Stimulated activated CD4-positive, alpha-beta T cell treated with anti-CD3 and anti-CD28 coated beads, Interleukin-15, amount 100 ng/mL, for 1 hour (primary cell): ENCODE measurements around the gene ZNF519.
"Not testable (repeated sequence)": the region's sequence is repeated elsewhere in the genome, so short reads cannot be mapped to it uniquely, and the experiment has no call there.

Source experiments
- DNase-seq, 2 donors: peaks; one replicate each; pipeline ENCODE4 v3.0.0-alpha.2; 2020; ENCODE audit warnings: low read depth in 1 of 2, low spot score in 1 of 2

ZNF519 gene

DNA sequence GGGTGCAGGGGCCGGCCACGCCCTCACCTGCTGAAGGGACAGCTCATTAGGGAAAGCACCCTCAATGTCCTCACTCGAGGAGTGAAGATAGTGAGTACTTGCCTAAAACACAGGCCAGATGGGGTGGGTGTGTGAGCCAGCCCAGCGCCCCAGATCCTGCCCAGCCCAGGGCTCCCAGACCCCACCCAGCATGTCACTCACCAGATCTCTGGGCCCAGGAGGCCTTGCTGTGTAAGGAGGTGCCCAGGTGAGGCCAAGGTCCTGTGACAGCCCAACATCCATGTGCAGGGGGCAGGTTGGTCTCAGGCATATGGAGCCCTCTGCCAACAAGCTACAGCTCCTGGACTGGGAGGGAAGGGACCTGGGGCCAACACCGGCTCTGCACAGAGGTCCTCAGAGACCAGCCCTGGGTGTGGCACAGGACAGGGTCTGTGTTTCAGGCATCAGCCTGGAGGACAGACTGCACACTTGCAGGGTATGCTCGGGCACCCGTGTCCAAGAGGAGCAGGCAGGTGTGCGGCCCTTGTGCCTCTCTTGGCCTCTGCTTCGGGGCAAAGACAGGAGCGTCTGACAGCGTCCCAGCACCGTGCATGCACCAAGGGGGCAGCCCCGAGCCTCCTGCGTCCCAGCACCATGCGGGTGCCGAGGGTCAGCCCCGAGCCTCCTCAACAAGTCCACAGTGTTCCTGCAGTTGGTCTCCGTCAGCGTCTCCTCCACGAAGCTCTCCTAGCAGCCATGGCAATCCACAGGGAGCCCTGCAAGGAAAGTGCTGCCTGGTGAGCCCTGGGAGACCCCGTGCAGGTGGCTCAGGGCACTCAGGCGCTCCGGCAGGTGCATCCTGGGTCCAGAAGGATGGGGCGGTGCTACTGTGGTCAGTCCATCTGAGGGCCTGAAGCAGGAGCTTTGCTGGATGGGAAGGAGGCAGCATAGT lies 16.0 kb upstream of the ZNF519 start:
- DNase-seq: not testable (repeated sequence)

DNA sequence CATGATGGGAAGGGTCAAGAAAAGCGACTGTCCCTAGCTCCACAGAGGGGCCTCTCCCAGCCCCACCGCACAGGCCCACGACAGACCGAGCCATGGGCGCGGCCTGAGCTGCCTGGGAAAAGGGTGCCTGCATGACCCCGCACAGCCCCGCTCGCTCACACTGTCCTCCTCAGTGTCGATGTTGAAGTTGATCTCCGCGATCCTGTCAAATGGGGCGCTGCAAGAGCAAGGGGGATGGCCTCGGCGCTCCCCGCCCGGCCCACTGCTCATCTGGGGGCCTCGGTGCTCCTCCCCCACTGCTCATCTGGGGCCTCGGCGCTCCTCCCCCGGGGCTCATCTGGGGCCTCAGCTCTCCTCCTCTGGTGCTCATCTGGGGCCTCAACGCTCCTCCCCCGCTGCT lies 14.5 kb upstream of the ZNF519 start:
- DNase-seq: not testable (repeated sequence)

DNA sequence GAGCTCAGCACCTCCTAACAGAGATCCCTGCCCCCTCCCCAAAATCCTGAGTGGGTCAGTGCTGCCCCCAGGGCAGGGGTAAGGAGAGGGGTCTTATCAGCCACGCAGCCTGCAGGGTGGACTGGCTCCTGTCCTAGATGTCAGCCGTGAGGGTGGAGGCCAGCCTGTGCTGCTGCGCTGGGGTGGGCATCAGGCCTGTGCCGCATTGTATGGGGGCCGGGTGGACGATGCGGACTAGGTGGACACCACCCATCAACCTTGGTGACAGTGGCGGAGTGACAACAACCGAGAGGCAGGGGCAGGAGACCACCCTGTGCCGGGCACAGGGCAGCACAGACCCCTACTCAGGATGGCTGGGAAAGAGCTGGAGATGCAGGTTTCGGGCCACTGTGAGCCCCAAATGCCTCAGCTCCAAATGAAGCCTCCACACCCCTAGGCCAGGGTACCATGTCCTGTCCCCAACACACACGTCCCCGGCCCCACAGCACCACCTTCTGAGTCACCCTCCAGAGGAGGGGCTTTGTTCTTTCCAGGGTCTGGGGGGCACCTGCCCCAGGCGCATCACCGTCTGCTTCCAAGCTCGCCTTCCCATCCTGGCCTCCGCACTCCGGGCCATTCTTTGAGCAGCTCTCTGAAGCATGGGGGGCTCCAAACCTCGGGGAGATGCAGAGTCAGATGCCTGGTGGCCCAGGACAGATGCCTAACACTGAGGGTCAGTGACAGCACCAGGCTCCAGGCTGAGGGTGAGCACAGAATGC lies 13.5 kb upstream of the ZNF519 start:
- not testable (repeated sequence) for DNase-seq

DNA sequence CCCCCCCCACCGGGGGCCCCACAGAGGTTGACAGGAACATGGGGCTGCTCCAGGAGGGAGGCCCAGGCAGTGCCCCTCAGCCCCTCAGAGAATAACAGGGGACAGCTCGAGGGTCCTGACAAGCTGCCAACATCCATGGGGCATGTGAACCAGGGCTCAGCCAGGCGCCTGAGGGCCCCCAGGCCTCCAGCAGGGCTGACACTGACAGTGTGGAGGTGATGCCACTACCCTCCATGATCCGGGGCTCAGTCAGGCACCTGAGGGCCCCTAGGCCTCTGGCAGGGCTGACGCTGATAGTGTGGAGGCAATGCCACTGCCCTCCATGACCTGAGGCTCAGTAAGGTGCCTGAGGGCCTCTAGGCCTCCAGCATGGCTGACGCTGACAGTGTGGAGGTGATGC lies 12.8 kb upstream of the ZNF519 start:
- not testable (repeated sequence) for DNase-seq

DNA sequence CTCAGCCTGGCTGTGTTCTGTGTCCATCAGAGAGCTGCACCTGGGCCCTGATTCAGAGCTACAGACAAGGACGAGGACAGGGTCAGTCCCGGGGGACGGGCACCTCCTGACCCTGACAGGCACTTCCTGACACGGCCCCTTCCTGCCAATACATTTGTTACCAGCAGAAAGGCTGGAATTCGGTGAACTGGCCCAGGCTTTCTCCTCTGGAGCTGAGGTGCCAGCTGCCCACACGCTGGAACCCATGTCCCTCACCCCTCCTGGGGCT lies 12.3 kb upstream of the ZNF519 start:
- no peak for DNase-seq

DNA sequence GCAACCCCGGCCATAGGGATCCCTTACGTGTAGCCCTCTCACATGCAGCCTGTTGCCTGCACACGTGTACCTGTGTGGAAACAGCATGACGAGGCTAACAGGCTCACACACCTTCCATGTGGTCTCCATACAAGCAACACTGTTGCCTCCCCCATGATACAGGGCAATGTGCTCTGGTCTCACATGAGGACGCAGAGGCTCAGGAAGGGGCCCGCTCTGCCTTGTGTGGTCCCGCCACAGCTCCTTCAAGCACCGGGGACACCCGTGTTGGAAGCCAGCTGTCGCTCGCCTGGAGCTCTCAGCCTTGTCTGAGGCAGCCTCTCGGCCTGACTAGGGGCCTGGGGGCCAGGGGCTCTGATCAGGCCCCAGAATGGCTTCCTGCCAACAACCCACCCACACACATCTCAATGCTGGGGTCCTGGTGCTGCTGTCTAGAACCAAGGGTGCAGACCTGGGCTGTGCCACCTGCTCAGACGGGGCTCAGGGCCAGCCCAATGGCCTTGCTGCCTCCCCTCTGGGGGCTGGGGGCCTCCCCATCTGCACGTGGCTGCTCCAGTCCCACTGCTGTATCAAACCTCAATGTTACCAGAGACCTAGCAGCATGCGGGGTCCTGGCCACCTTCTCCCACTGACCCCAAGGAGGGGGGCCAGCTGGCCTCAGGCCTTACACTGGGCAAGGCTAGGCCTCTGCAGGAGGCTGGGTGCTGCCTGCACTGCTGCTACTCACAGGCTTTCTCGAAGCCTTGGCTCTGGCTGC lies 11.8 kb upstream of the ZNF519 start:
- not testable (repeated sequence) for DNase-seq

DNA sequence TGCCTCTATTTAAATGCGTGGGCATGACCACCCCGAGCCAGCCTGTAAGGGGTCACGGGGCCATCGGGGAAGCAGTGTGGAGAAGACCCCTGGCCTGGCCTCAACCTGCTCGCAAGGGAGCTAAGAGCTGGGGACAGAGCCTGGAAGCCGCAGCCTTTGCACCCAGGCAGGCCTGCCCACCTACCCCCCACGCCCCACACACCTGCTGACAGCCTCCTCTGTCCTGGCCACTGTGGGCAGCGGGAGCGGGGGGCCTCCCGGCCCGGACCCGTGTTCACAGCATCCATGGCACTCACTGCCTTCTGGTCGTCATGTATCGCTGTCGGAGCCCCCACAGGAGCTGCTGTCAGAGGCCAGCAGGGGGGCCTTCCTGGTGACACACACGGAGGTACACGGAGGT lies 11.2 kb upstream of the ZNF519 start:
- DNase-seq: not testable (repeated sequence)

DNA sequence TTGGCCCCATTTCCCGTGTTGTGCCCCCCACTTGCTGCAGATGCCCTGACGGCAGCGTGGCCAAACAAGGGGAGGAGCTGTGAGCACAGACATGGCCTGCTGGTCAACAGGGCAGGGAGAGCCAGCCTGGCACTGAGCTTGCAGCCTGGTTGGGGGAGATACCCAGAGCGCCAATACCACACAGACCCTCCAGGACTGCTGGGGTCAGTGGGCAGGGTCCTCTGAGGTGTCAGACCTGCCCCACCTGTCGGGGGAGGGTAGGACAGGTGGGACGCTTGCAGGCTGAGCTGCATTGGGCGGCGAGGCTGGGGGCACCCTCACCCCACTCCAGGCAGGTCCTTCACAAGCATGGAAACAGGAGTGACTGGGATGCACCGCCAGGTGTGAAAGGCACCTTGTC lies 9.9 kb upstream of the ZNF519 start:
- DNase-seq: not testable (repeated sequence)

DNA sequence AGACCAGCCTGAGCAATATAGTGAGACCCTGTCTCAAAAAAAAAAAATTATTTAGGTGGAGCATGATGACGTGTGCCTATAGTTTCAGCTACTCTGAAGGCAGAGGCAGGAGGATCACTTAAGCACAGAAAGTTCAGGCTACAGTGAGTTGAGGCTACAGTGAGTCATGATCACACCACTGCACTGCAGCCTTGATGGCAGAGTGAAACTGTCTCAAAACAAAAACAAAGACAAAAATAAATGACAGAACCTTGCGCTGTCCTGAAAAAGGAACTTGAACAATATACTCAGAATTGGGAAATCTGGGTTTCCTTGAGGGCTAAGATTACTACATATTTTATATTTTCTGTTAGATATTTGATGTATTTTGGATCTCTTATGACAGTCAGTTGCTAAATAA lies 7.3 kb upstream of the ZNF519 start:
- not testable (repeated sequence) for DNase-seq

DNA sequence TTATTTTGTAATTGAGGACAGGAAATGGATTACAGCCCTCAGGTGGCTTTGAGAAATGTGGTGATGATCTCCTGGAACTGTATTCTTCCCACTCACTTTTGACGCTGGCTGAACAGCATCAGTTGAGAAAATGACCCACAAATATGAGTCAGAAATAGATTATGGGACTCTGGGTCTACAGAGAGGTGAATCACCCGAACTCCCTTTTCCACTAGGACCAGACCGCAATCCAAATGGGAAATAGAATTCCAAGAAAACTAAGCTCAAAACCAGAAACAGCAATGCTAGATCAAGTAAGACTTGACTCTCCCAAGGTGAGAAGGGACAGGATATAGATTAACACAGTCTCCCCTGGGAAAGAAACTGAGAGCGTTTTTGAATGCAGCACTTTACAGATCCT lies 5.7 kb upstream of the ZNF519 start:
- not testable (repeated sequence) for DNase-seq

DNA sequence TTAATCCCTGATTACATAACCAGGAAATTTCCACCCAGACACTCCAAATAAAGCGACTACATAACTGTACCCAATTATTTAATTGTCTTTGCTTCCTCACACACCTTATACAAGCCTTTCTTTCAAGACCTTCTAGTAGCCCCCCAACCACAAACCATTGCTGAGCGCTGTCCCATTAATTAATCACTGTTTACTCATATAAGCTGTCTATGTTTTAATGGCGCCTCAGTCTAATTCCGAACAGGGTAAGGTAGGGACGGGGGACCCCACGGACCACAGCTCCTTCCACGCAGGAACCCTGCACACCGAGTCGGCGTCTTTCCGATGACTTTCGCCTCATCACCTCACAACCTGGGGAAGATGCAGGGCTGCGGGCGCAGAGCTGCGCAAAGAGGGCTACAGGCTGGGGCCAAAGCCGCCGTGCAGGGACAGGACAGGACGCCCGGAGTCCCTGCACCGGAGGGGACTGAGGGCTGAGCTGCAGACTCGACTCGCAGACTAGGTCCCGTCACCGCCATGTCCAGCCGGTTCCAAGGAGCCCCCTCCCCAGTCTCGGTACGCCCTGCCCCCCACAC lies 452 bp downstream of the ZNF519 start:
- not testable (repeated sequence) for DNase-seq

DNA sequence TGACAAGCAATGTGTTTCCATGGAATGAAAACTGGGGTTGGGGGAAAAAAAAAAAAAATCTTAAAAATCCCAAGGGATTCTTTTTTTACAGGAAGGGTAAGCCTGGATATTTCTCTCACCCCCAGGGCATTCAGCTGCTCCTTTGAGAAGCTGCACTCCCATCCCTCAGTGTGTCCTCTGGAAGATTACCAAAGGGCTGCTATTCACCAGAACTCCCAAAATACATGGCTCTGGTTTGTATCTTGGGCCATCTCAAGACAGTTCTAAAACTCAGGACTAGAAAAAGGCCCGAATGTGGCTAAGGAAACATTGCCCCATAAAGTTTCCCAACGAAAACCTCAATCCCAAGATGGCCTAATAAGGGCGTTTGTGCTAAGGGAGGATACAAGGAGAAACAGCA lies 1.4 kb downstream of the ZNF519 start:
- not testable (repeated sequence) for DNase-seq

DNA sequence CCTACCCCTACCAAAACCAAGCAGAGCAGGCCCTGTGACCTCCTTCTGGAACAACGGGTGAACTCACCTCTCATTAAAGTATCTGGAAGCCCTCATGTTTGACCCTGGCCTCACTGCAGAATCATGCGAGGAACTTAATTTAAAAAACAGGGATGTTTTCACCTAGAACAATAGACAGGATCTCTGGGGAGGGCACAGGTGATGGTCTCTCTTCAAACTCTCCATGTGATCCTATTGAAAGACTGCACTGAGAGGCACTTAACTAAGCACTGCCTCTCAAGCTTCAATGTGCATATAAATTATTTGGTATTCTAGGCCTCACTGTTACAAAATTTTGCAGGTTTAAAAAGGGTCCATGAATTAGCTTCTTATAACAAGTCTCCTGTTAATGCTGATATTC lies 7.5 kb downstream of the ZNF519 start:
- DNase-seq: no peak

DNA sequence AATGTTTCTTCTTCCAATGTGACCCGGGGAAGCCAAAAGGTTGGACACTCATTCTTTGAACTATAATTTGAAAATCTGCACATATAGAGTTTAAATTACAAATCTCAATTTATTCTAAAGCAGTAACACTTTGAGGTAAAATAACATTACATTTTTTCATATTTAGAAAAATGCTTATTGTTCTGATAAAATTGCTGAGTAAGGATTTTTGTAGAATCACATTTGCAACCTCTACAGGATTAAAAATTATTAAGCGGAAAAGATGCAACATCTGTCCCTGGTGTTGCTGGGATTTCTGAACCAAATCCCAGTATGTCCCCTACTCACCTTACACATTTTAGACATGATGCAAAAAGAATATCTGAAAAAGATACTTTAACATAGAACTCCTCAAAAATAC lies 10.1 kb downstream of the ZNF519 start:
- DNase-seq: no peak

DNA sequence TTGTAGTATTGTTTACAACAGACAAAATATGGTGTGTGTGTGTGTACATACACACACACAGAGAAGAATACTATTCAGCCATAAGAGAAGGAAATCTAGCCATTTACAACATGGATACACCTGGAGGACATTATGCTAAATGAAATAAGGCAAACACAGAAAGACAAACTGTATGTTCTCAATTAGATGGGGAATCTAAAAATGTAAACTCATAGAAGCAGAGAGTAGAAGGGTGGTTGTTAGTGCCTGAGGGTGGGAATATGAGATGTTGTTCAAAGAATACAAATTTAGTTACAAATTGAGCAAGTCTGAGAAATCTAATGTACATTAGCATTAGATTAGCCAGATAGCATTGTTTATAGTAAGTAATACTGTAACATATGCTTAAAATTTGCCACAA lies 11.3 kb downstream of the ZNF519 start:
- no peak for DNase-seq

DNA sequence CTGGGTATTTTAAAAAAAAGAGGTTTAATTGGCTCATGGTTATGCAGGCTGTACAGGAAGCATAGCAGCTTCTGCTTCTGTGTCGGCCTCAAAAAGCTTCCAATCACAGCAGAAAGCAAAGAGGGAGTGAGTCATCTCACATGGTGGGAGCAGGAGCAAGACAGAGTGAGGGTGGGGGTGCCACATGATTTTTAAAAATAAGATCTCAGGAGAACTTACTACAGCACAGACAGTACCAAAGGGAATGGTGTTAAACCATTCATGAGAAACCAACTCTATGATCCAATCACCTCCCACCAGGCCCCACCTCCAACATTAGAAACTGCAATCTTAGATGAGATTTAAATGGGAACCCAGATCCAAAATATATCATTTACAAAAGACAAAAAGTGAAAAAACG lies 14.6 kb downstream of the ZNF519 start:
- DNase-seq: no peak

DNA sequence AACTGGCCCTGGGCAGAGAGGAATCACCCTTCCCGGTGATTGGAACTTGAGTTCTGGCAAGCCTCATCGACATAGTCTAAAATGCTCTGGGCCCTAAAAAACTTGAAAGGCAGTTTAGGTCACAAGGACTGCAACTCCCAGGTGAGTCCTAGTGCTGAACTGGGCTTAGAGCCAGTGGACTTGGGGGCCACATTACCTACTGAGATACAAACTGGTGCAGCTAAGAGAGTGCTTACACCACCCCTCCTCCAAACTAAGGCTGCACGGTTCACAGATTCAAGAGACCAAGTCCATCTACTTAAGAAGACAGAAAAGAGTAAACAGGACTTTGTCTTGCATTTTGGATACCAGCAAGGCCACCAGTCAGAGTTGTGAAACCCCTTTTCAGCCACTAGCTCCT lies 25.3 kb downstream of the ZNF519 start:
- DNase-seq: no peak

DNA sequence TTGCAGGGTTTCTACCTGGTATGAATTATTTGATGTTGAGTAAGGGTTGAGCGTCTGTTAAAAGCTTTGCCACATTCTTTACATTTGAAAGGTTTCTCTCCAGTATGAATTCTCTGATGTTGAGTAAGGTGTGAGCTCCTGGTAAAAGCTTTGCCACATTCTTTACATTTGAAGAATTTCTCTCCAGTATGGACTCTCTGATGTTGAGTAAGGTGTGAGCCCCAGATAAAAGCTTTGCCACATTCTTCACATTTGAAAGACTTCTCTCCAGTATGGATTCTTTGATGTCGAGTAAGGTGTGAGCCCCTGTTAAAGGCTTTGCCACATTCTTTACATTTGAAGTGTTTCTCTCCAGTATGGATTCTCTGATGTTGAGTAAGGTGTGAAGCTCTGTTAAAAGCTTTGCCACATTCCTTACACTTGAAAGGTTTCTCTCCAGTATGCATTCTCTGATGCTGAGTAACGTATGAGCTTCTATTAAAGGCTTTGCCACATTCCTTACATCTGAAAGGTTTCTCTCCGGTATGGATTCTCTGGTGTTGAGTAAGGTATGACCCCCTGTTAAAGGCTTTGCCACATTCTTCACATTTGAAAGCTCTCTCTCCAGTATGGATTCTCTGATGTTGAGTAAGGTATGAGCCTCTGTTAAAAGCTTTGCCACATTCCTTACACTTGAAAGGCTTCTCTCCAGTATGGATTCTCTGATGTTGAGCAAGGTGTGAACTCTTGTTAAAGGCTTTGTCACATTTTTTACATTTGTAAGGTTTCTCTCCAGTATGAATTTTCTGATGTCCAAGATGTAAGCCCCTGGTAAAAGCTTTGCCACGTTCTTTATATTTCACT lies 27.1 kb downstream of the ZNF519 start:
- no peak for DNase-seq

DNA sequence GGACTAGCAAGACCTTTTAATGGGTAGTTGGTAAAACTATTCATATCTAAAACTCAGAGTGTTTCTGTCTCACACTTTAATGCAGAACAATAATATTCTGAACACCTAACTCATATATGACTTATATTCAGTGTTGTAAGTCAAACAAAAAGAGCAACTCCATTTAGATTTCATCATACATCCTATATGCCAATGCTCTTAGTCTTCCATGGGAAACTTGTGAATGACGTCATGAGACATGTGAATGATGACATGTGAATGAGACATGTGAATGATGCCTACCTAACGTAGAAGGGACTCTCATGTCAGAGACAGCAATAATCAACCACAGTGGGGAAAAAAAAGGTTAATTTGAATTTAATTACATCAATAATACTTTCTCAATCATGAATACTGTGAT lies 28.0 kb downstream of the ZNF519 start:
- no peak for DNase-seq

DNA sequence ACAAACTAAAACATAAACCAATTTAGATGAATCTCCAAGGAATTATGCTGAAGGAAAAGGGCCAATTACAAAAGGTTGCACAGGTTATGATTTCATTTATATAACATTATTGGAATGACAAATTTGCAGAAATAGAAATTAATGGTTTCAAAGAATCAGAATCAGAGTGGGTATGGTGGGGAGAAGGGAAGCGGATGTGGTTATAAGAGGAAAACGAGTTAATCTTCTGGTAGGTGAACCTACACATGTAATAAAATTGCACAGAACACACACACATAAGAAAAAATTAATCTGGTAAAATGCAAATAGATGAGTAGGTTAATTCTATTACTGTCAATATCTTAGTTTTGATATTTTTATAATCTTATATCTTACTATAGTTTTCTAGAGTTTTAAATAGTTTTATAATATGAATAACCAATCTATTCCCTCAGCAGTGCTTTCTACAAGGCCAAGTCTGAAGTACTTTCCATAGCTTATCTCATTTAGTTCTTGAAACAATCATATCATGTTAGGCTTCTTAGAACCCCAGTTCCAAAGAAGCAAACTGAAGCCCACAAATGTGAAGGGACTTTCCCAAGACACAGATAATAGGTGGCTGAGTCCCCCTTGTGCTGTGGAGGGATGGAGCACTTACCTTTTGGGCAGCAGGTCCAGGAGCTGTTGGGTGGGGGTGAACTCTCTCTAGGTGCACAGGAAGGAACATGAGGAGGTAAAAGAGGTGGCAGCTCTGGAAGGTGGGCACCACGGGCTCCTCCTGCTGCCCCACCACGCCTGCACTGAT lies 31.5 kb downstream of the ZNF519 start:
- DNase-seq: no peak
